Measurements from ENCODE around the gene TBRG4. TPM values are rescaled to one million over a fixed set of nuclear protein-coding genes. Genes with fewer than 3 reads are reported as not detected.
"Not testable (repeated sequence)": the region's sequence is repeated elsewhere in the genome, so short reads cannot be mapped to it uniquely, and the experiment has no call there.

TBRG4 gene
- polyA plus RNA-seq, 1 donor from 2014 or later: 52.8 TPM

GRCh38 chr7:45155357-45155900, 43.9 kb upstream of the TBRG4 start:
- Histone ChIP-seq H3K4me2 (ENCODE audit: low read length) (no peak overlapping the region), H3F3A (ENCODE audit: insufficient read depth, low read length, poor library complexity, severe bottlenecking) (no peaks in the 10 kb centered on the region), H3K4me3 (ENCODE audit: low read length) (no peak overlapping the region), H3K27me3 (ENCODE audit: insufficient read depth, low read depth, low read length) (peaks cover 25% of the 10 kb centered on the region), H3K9me2 (ENCODE audit: insufficient read depth, low read length) (no peaks in the 10 kb centered on the region), H3K36me3 (ENCODE audit: insufficient read depth, low read length) (no peaks in the 10 kb centered on the region), H3K9me3 (ENCODE audit: low read length) (no peaks in the 10 kb centered on the region), H2AFZ (ENCODE audit: low read depth, low read length) (no peak overlapping the region), H3K27ac (ENCODE audit: low read length) (no peak overlapping the region), H3K9ac (ENCODE audit: low read length) (no peak overlapping the region), H4K20me1 (ENCODE audit: insufficient read depth) (no peaks in the 10 kb centered on the region), H3K79me2 (replicated peaks; ENCODE audit: insufficient read depth, low read length) (no peaks in the 10 kb centered on the region)
- TF ChIP-seq MXI1 (conservative IDR thresholded peaks at IDR 0.05; ENCODE audit: poor library complexity, severe bottlenecking) (no peak), SMC3 (conservative IDR thresholded peaks at IDR 0.05; ENCODE audit: poor library complexity) (no peak), EZH2 (IDR thresholded peaks at IDR 0.05; ENCODE audit: borderline replicate concordance, insufficient read depth, low read length, poor library complexity, severe bottlenecking) (no peak), RAD21 (conservative IDR thresholded peaks at IDR 0.05) (no peak), CTCF (IDR thresholded peaks at IDR 0.05; ENCODE audit: poor library complexity, severe bottlenecking) (no peak)

GRCh38 chr7:45153861-45154260, 42.4 kb upstream of the TBRG4 start:
- not testable (repeated sequence) for H3F3A ChIP-seq (ENCODE audit: insufficient read depth, low read length, poor library complexity, severe bottlenecking); H3K4me2 ChIP-seq (ENCODE audit: low read length); H3K27ac ChIP-seq (ENCODE audit: low read length); H4K20me1 ChIP-seq (ENCODE audit: insufficient read depth); H3K9ac ChIP-seq (ENCODE audit: low read length); H2AFZ ChIP-seq (ENCODE audit: low read depth, low read length); H3K4me3 ChIP-seq (ENCODE audit: low read length); H3K79me2 ChIP-seq (replicated peaks; ENCODE audit: insufficient read depth, low read length); H3K36me3 ChIP-seq (ENCODE audit: insufficient read depth, low read length); H3K9me3 ChIP-seq (ENCODE audit: low read length); H3K9me2 ChIP-seq (ENCODE audit: insufficient read depth, low read length)
- H3K27me3 ChIP-seq (ENCODE audit: insufficient read depth, low read depth, low read length): peaks cover 24% of the 10 kb centered on the region

GRCh38 chr7:45153233-45153632, 41.7 kb upstream of the TBRG4 start:
- no peak overlapping the region for H3K9ac ChIP-seq (ENCODE audit: low read length)
- H3K27me3 ChIP-seq (ENCODE audit: insufficient read depth, low read depth, low read length): peaks cover 18% of the 10 kb centered on the region
- no peak overlapping the region for H3K4me2 ChIP-seq (ENCODE audit: low read length)
- H3K9me2 ChIP-seq (ENCODE audit: insufficient read depth, low read length): no peaks in the 10 kb centered on the region
- no peaks in the 10 kb centered on the region for H3K36me3 ChIP-seq (ENCODE audit: insufficient read depth, low read length)
- H3K27ac ChIP-seq (ENCODE audit: low read length): no peak overlapping the region
- H3F3A ChIP-seq (ENCODE audit: insufficient read depth, low read length, poor library complexity, severe bottlenecking): no peaks in the 10 kb centered on the region
- H4K20me1 ChIP-seq (ENCODE audit: insufficient read depth): no peaks in the 10 kb centered on the region
- H2AFZ ChIP-seq (ENCODE audit: low read depth, low read length): no peak overlapping the region
- no peaks in the 10 kb centered on the region for H3K9me3 ChIP-seq (ENCODE audit: low read length)
- TF ChIP-seq TAF1 (IDR thresholded peaks at IDR 0.05; ENCODE audit: low read depth) (no peak), POLR2AphosphoS5 (IDR thresholded peaks at IDR 0.05) (no peak), MXI1 (conservative IDR thresholded peaks at IDR 0.05; ENCODE audit: poor library complexity, severe bottlenecking) (no peak), SMC3 (conservative IDR thresholded peaks at IDR 0.05; ENCODE audit: poor library complexity) (no peak), CTCF (IDR thresholded peaks at IDR 0.05; ENCODE audit: poor library complexity, severe bottlenecking) (no peak), EZH2 (IDR thresholded peaks at IDR 0.05; ENCODE audit: borderline replicate concordance, insufficient read depth, low read length, poor library complexity, severe bottlenecking) (no peak), REST (IDR thresholded peaks at IDR 0.05; ENCODE audit: borderline replicate concordance) (no peak), RAD21 (conservative IDR thresholded peaks at IDR 0.05) (no peak), EP300 (conservative IDR thresholded peaks at IDR 0.05; ENCODE audit: poor library complexity, severe bottlenecking) (no peak)
- no peak overlapping the region for H3K4me3 ChIP-seq (ENCODE audit: low read length)
- no peaks in the 10 kb centered on the region for H3K79me2 ChIP-seq (replicated peaks; ENCODE audit: insufficient read depth, low read length)
